Body of pancreas (tissue), 4 donors: ENCODE measurements around the gene PGAP2.

Experiments
- CTCF ChIP-seq, 7 experiments: fragments of 450-650 bp in 4 of 7; fragments of 200-600 bp in 3 of 7; sonication (generic) in 3 of 7; IDR thresholded peaks; one replicate each; pipeline ENCODE4 v1.5.1; 2016 to 2019; ENCODE audit warnings: antibody characterized with exemption in 7 of 7
- POLR2A ChIP-seq, 3 donors: fragments of 450-650 bp; IDR thresholded peaks; one replicate each; pipeline ENCODE4 v1.6.1; 2016; ENCODE audit warnings: antibody characterized with exemption in 3 of 3, mild to moderate bottlenecking in 2 of 3

- TF ChIP-seq CTCF (IDR thresholded peaks at IDR 0.05) = no peak
- TF ChIP-seq POLR2A (IDR thresholded peaks at IDR 0.05) = no peak
Observed at GRCh38 chr11:3786781-3787428, 21.5 kb upstream of the PGAP2 start.
